Measurements from ENCODE around the gene ZFHX2.

- TF ChIP-seq, protein P1, sequence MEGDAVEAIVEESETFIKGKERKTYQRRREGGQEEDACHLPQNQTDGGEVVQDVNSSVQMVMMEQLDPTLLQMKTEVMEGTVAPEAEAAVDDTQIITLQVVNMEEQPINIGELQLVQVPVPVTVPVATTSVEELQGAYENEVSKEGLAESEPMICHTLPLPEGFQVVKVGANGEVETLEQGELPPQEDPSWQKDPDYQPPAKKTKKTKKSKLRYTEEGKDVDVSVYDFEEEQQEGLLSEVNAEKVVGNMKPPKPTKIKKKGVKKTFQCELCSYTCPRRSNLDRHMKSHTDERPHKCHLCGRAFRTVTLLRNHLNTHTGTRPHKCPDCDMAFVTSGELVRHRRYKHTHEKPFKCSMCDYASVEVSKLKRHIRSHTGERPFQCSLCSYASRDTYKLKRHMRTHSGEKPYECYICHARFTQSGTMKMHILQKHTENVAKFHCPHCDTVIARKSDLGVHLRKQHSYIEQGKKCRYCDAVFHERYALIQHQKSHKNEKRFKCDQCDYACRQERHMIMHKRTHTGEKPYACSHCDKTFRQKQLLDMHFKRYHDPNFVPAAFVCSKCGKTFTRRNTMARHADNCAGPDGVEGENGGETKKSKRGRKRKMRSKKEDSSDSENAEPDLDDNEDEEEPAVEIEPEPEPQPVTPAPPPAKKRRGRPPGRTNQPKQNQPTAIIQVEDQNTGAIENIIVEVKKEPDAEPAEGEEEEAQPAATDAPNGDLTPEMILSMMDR (IDR thresholded peaks at IDR 0.05; ENCODE audit: borderline replicate concordance, extremely low read depth, low read length, poor library complexity, severe bottlenecking) = no peak
- TF ChIP-seq EZH2 (IDR thresholded peaks at IDR 0.05; ENCODE audit: borderline replicate concordance, low read depth, low read length, severe bottlenecking) = no peak
Observed at GRCh38 chr14:23524954-23525353, 26.6 kb downstream of the ZFHX2 start.
